ENCODE data around the gene OPN5.

Gene OPN5

DNA sequence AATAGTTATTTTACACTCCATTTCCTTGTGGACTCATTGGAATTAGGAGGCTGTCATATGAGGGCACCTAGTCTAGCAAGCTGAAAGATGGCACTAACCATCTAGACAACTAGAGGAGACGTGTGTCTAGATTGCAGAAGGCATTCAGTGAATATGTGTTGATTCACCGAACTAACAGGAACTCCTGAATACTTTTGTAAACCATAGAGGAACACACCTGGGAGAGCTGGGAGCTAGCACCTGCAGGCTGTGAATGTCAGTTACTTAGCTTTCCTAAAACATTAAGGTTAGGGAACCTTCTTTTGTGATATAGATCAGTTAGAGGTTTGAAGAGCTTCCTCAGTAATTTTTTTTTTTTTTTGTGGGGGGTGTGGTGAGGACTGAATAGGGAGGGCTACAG, 7.7 kb downstream of the OPN5 start:
- no peak overlapping the region for H3K4me3 ChIP-seq (ENCODE audit: low read depth in 1 of 2, low read length in 2 of 2)
- H3K27ac ChIP-seq (ENCODE audit: low read depth, low read length) = no peak overlapping the region

DNA sequence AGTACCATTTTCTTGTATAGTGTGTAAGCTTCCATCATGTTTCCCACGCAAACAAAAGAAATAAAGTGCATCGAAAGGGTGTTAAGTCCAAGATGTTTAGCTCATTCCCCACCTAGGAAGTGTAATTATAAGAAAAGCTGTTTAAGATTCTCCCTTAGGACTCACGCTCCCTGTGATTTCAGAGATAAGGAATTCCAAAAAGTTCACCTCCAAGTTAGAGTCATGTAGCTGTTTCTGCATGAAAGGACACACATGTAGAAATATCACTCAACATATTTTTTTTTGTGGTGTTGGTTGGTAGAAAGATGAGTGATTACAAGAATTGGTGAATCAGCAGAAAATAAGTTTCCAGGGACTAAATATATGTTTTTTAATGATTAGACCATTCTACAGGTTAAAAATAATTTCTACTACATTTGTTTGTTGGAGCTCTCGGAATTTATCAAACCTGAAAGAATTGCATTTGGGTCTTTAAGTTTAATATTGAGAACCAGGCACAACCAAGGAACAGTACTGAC, 10.4 kb downstream of the OPN5 start:
- Histone ChIP-seq H3K9ac (ENCODE audit: low read length) (no peak overlapping the region), H3K27me3 (ENCODE audit: control insufficient read depth in 1 of 2, insufficient read depth in 2 of 2, low read length in 2 of 2) (no peaks in the 10 kb centered on the region), H3K4me3 (ENCODE audit: low read depth in 1 of 2, low read length in 2 of 2) (no peak overlapping the region), H3K27ac (ENCODE audit: low read depth, low read length) (no peak overlapping the region), H3K36me3 (ENCODE audit: insufficient read depth, low read length) (no peaks in the 10 kb centered on the region), H3K9me3 (ENCODE audit: low read length) (no peaks in the 10 kb centered on the region), H3K4me1 (ENCODE audit: insufficient read depth, low read length) (peaks cover 7% of the 10 kb centered on the region)

More for the DNA sequence above, 7.7 kb downstream of the OPN5 start:
- H3K9me3 ChIP-seq (ENCODE audit: low read length) = no peaks in the 10 kb centered on the region
- no peaks in the 10 kb centered on the region for H3K36me3 ChIP-seq (ENCODE audit: insufficient read depth, low read length)
- H3K9ac ChIP-seq (ENCODE audit: low read length) = no peak overlapping the region
- H3K4me1 ChIP-seq (ENCODE audit: insufficient read depth, low read length) = peaks cover 7% of the 10 kb centered on the region
- H3K27me3 ChIP-seq (ENCODE audit: control insufficient read depth in 1 of 2, insufficient read depth in 2 of 2, low read length in 2 of 2) = peaks cover 0 to 4% of the 10 kb centered on the region in 2 donors

- Histone ChIP-seq H3K27me3 (ENCODE audit: control insufficient read depth in 1 of 2, insufficient read depth in 2 of 2, low read length in 2 of 2) (no peaks in the 10 kb centered on the region), H3K4me1 (ENCODE audit: insufficient read depth, low read length) (no peaks in the 10 kb centered on the region), H3K27ac (ENCODE audit: low read depth, low read length) (no peak overlapping the region), H3K9me3 (ENCODE audit: low read length) (no peaks in the 10 kb centered on the region), H3K4me3 (ENCODE audit: low read depth in 1 of 2, low read length in 2 of 2) (no peak overlapping the region), H3K9ac (ENCODE audit: low read length) (no peak overlapping the region), H3K36me3 (ENCODE audit: insufficient read depth, low read length) (no peaks in the 10 kb centered on the region)
Observed at GRCh38 chr6:47794577-47795135, 12.8 kb downstream of the OPN5 start.

GRCh38 chr6:47801984-47802383, 20.2 kb downstream of the OPN5 start:
- no peak overlapping the region for H3K9ac ChIP-seq (ENCODE audit: low read length)
- H3K4me1 ChIP-seq (ENCODE audit: insufficient read depth, low read length) = no peaks in the 10 kb centered on the region
- no peaks in the 10 kb centered on the region for H3K9me3 ChIP-seq (ENCODE audit: low read length)
- H3K4me3 ChIP-seq (ENCODE audit: low read depth in 1 of 2, low read length in 2 of 2) = no peak overlapping the region
- H3K27me3 ChIP-seq (ENCODE audit: control insufficient read depth in 1 of 2, insufficient read depth in 2 of 2, low read length in 2 of 2) = no peaks in the 10 kb centered on the region
- no peaks in the 10 kb centered on the region for H3K36me3 ChIP-seq (ENCODE audit: insufficient read depth, low read length)
- no peak overlapping the region for H3K27ac ChIP-seq (ENCODE audit: low read depth, low read length)

- no peak overlapping the region for H3K27ac ChIP-seq (ENCODE audit: low read depth, low read length)
- H3K9ac ChIP-seq (ENCODE audit: low read length) = no peak overlapping the region
- H3K4me1 ChIP-seq (ENCODE audit: insufficient read depth, low read length) = no peaks in the 10 kb centered on the region
- H3K4me3 ChIP-seq (ENCODE audit: low read depth in 1 of 2, low read length in 2 of 2) = no peak overlapping the region
- no peaks in the 10 kb centered on the region for H3K27me3 ChIP-seq (ENCODE audit: control insufficient read depth in 1 of 2, insufficient read depth in 2 of 2, low read length in 2 of 2)
- no peaks in the 10 kb centered on the region for H3K9me3 ChIP-seq (ENCODE audit: low read length)
- H3K36me3 ChIP-seq (ENCODE audit: insufficient read depth, low read length) = no peaks in the 10 kb centered on the region
Observed at GRCh38 chr6:47804821-47805220, 23.0 kb downstream of the OPN5 start.

GRCh38 chr6:47809873-47810272, 28.0 kb downstream of the OPN5 start:
- no peak overlapping the region for H3K27ac ChIP-seq (ENCODE audit: low read depth, low read length)
- no peak overlapping the region for H3K9ac ChIP-seq (ENCODE audit: low read length)
- no peaks in the 10 kb centered on the region for H3K36me3 ChIP-seq (ENCODE audit: insufficient read depth, low read length)
- H3K4me3 ChIP-seq (ENCODE audit: low read depth in 1 of 2, low read length in 2 of 2) = no peak overlapping the region
- H3K27me3 ChIP-seq (ENCODE audit: control insufficient read depth in 1 of 2, insufficient read depth in 2 of 2, low read length in 2 of 2) = no peaks in the 10 kb centered on the region
- H3K9me3 ChIP-seq (ENCODE audit: low read length) = no peaks in the 10 kb centered on the region
- no peaks in the 10 kb centered on the region for H3K4me1 ChIP-seq (ENCODE audit: insufficient read depth, low read length)

DNA sequence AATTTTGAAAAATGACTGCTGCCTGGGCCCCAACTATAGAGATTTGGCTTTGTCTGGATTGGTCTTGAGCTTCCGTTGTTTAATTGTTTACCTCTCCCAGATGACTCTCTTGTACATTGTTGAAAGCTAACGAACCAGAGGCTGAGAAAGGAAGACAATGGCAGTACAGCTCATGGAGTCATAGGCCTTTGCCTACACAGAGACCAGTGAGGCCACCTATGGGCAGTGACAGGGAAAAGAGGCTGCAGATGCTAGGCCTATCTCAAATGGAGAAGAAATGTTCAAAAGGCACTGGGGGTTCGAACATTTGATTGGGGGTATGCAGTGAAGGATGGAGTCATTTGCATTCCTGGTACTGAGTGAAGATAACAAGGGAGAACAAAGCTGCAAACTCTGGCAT, 29.1 kb downstream of the OPN5 start:
- H3K27me3 ChIP-seq (ENCODE audit: control insufficient read depth in 1 of 2, insufficient read depth in 2 of 2, low read length in 2 of 2) = no peaks in the 10 kb centered on the region
- H3K27ac ChIP-seq (ENCODE audit: low read depth, low read length) = no peak overlapping the region
- H3K9me3 ChIP-seq (ENCODE audit: low read length) = no peaks in the 10 kb centered on the region
- no peaks in the 10 kb centered on the region for H3K36me3 ChIP-seq (ENCODE audit: insufficient read depth, low read length)
- no peaks in the 10 kb centered on the region for H3K4me1 ChIP-seq (ENCODE audit: insufficient read depth, low read length)
- H3K9ac ChIP-seq (ENCODE audit: low read length) = no peak overlapping the region
- no peak overlapping the region for H3K4me3 ChIP-seq (ENCODE audit: low read depth in 1 of 2, low read length in 2 of 2)

GRCh38 chr6:47811443-47811842, 29.6 kb downstream of the OPN5 start:
- Histone ChIP-seq H3K27ac (ENCODE audit: low read depth, low read length) (no peak overlapping the region), H3K9me3 (ENCODE audit: low read length) (no peaks in the 10 kb centered on the region), H3K9ac (ENCODE audit: low read length) (no peak overlapping the region), H3K36me3 (ENCODE audit: insufficient read depth, low read length) (no peaks in the 10 kb centered on the region), H3K27me3 (ENCODE audit: control insufficient read depth in 1 of 2, insufficient read depth in 2 of 2, low read length in 2 of 2) (no peaks in the 10 kb centered on the region), H3K4me3 (ENCODE audit: low read depth in 1 of 2, low read length in 2 of 2) (no peak overlapping the region), H3K4me1 (ENCODE audit: insufficient read depth, low read length) (no peaks in the 10 kb centered on the region)

GRCh38 chr6:47817749-47818148, 35.9 kb downstream of the OPN5 start:
- no peak overlapping the region for H3K27ac ChIP-seq (ENCODE audit: low read depth, low read length)
- H3K4me3 ChIP-seq (ENCODE audit: low read depth in 1 of 2, low read length in 2 of 2) = no peak overlapping the region
- H3K36me3 ChIP-seq (ENCODE audit: insufficient read depth, low read length) = no peaks in the 10 kb centered on the region
- H3K9me3 ChIP-seq (ENCODE audit: low read length) = no peaks in the 10 kb centered on the region
- H3K9ac ChIP-seq (ENCODE audit: low read length) = no peak overlapping the region
- no peaks in the 10 kb centered on the region for H3K27me3 ChIP-seq (ENCODE audit: control insufficient read depth in 1 of 2, insufficient read depth in 2 of 2, low read length in 2 of 2)
- no peaks in the 10 kb centered on the region for H3K4me1 ChIP-seq (ENCODE audit: insufficient read depth, low read length)

- no peaks in the 10 kb centered on the region for H3K27me3 ChIP-seq (ENCODE audit: control insufficient read depth in 1 of 2, insufficient read depth in 2 of 2, low read length in 2 of 2)
- H3K27ac ChIP-seq (ENCODE audit: low read depth, low read length) = no peak overlapping the region
- H3K4me3 ChIP-seq (ENCODE audit: low read depth in 1 of 2, low read length in 2 of 2) = no peak overlapping the region
- H3K36me3 ChIP-seq (ENCODE audit: insufficient read depth, low read length) = no peaks in the 10 kb centered on the region
- no peaks in the 10 kb centered on the region for H3K9me3 ChIP-seq (ENCODE audit: low read length)
- H3K4me1 ChIP-seq (ENCODE audit: insufficient read depth, low read length) = no peaks in the 10 kb centered on the region
- H3K9ac ChIP-seq (ENCODE audit: low read length) = no peak overlapping the region
Observed at GRCh38 chr6:47819461-47819860, 37.6 kb downstream of the OPN5 start.

GRCh38 chr6:47822856-47823554, 41.2 kb downstream of the OPN5 start:
- no peaks in the 10 kb centered on the region for H3K27me3 ChIP-seq (ENCODE audit: control insufficient read depth in 1 of 2, insufficient read depth in 2 of 2, low read length in 2 of 2)
- no peak overlapping the region for H3K27ac ChIP-seq (ENCODE audit: low read depth, low read length)
- H3K36me3 ChIP-seq (ENCODE audit: insufficient read depth, low read length) = no peaks in the 10 kb centered on the region
- H3K4me3 ChIP-seq (ENCODE audit: low read depth in 1 of 2, low read length in 2 of 2) = no peak overlapping the region
- H3K4me1 ChIP-seq (ENCODE audit: insufficient read depth, low read length) = no peaks in the 10 kb centered on the region
- H3K9ac ChIP-seq (ENCODE audit: low read length) = no peak overlapping the region
- no peaks in the 10 kb centered on the region for H3K9me3 ChIP-seq (ENCODE audit: low read length)

Data from muscle layer of colon (tissue), 2 donors.